ENCODE results near the gene RTN4RL1. TPM values are rescaled to one million over a fixed set of nuclear protein-coding genes. Genes with fewer than 3 reads are reported as not detected.

The RTN4RL1 gene
- total RNA-seq (2014; rRNA removed; shearing (Covaris generic)), result not detected in 2 replicates

GRCh38 chr17:2025220-2025621 lies at the start of gene RTN4RL1:
Gene RTN4RL1, minus strand, starts transcription at chr17:2025334. Its CDS starts 469 bp downstream, at chr17:2024865.
- no peak for DNase-seq (ENCODE audit: low spot score)

- no peak for DNase-seq (ENCODE audit: low spot score)
These were observed 49.8 kb upstream of the RTN4RL1 start for GRCh38 chr17:2074919-2075318.

- no peak for DNase-seq (ENCODE audit: low spot score)
These were observed 46.5 kb upstream of the RTN4RL1 start for GRCh38 chr17:2071455-2072281.

GRCh38 chr17:2071024-2071385 lies 45.9 kb upstream of the RTN4RL1 start:
- DNase-seq (ENCODE audit: low spot score), result no peak

GRCh38 chr17:2070241-2071023 lies 45.3 kb upstream of the RTN4RL1 start:
- no peak for DNase-seq (ENCODE audit: low spot score)

- no peak for DNase-seq (ENCODE audit: low spot score)
These were observed 43.5 kb upstream of the RTN4RL1 start for GRCh38 chr17:2068519-2069051.

GRCh38 chr17:2068031-2068518 lies 42.9 kb upstream of the RTN4RL1 start:
- no peak for DNase-seq (ENCODE audit: low spot score)

- peak; percentile 16 for DNase-seq (ENCODE audit: low spot score)
These were observed 42.5 kb upstream of the RTN4RL1 start for GRCh38 chr17:2067608-2068024.

- no peak for DNase-seq (ENCODE audit: low spot score)
These were observed 42.0 kb upstream of the RTN4RL1 start for GRCh38 chr17:2067048-2067561.

GRCh38 chr17:2065949-2066400 lies 40.8 kb upstream of the RTN4RL1 start:
- DNase-seq (ENCODE audit: low spot score), result no peak

- no peak for DNase-seq (ENCODE audit: low spot score)
These were observed 40.0 kb upstream of the RTN4RL1 start for GRCh38 chr17:2064980-2065785.

- no peak for DNase-seq (ENCODE audit: low spot score)
These were observed 39.4 kb upstream of the RTN4RL1 start for GRCh38 chr17:2064520-2064971.

GRCh38 chr17:2064147-2064489 lies 39.0 kb upstream of the RTN4RL1 start:
- DNase-seq (ENCODE audit: low spot score), result no peak

GRCh38 chr17:2063261-2064146 lies 38.4 kb upstream of the RTN4RL1 start:
- DNase-seq (ENCODE audit: low spot score), result no peak

GRCh38 chr17:2062571-2063183 lies 37.5 kb upstream of the RTN4RL1 start:
- no peak for DNase-seq (ENCODE audit: low spot score)

GRCh38 chr17:2061441-2061958 lies 36.4 kb upstream of the RTN4RL1 start:
- no peak for DNase-seq (ENCODE audit: low spot score)

- DNase-seq (ENCODE audit: low spot score), result no peak
These were observed 35.7 kb upstream of the RTN4RL1 start for GRCh38 chr17:2060681-2061440.

- no peak for DNase-seq (ENCODE audit: low spot score)
These were observed 35.2 kb upstream of the RTN4RL1 start for GRCh38 chr17:2060385-2060658.
